ENCODE results near the gene DPY19L1. TPM values are rescaled to one million over a fixed set of nuclear protein-coding genes. Genes with fewer than 3 reads are reported as not detected.
"Not testable (repeated sequence)": the region's sequence is repeated elsewhere in the genome, so short reads cannot be mapped to it uniquely, and the experiment has no call there.

The DPY19L1 gene
- total RNA-seq, 4 donors from 2014 or later = 3.8 to 7.3 (median 5.0) TPM

DNA sequence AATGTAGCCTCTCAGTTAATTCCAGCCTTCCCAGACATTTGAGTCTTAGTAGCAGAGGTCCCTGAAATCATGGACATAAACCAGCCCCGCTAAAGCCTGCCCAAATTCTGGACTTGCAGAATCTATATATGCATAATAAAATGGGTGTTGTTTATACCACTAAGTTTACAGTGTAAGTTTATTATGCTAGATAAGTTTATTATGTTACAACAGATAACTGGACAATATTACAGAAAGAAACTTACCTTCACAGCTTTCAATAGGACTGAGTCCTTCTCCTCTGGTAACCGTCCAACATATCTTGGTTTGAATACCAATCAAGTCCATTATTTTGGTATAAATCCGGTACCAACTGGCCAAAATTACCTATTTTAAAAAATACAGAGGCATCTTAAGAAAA lies 26.2 kb downstream of the DPY19L1 start:
- TF ChIP-seq POLR2A (IDR thresholded peaks at IDR 0.05) = no peak
- TF ChIP-seq, protein P1, sequence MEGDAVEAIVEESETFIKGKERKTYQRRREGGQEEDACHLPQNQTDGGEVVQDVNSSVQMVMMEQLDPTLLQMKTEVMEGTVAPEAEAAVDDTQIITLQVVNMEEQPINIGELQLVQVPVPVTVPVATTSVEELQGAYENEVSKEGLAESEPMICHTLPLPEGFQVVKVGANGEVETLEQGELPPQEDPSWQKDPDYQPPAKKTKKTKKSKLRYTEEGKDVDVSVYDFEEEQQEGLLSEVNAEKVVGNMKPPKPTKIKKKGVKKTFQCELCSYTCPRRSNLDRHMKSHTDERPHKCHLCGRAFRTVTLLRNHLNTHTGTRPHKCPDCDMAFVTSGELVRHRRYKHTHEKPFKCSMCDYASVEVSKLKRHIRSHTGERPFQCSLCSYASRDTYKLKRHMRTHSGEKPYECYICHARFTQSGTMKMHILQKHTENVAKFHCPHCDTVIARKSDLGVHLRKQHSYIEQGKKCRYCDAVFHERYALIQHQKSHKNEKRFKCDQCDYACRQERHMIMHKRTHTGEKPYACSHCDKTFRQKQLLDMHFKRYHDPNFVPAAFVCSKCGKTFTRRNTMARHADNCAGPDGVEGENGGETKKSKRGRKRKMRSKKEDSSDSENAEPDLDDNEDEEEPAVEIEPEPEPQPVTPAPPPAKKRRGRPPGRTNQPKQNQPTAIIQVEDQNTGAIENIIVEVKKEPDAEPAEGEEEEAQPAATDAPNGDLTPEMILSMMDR (IDR thresholded peaks at IDR 0.05) = no peak
- H3K4me3 ChIP-seq (ENCODE audit: low read depth, poor library complexity, severe bottlenecking) = no peak overlapping the region
- 95 to 98% methylated on average over 3 of the region's 3 CpGs for WGBS, 2 donors
- intact Hi-C loops (cut with DNase I; ENCODE audit: low total_unique reads) = no loop called here
- no peak for DNase-seq (ENCODE audit: low spot score in 2 of 2)

DNA sequence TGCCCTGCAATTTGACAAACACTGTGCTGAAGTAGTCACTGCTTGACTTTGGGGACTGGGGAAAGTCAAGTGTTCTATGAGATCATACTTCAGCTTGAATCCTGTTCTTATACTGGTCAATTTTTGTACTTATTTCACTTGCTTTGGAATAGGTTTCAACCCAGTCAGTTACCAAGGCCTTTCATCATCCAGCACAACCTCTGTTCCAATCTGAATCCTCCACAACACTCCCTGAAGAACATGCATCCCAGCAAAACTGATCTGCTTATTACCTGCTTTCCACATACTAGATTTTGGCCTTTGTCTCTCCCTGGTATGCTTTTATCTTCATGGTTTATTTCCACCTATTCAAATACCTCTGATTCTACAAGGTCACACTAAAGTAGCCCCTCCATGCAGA lies 29.5 kb downstream of the DPY19L1 start:
- intact Hi-C loops (cut with DNase I; ENCODE audit: low total_unique reads) = no loop called here
- H3K4me3 ChIP-seq (ENCODE audit: low read depth, poor library complexity, severe bottlenecking) = no peak overlapping the region
- TF ChIP-seq POLR2A (IDR thresholded peaks at IDR 0.05) = no peak
- TF ChIP-seq, protein P1 (IDR thresholded peaks at IDR 0.05) = no peak
- no peak for DNase-seq (ENCODE audit: low spot score in 2 of 2)

DNA sequence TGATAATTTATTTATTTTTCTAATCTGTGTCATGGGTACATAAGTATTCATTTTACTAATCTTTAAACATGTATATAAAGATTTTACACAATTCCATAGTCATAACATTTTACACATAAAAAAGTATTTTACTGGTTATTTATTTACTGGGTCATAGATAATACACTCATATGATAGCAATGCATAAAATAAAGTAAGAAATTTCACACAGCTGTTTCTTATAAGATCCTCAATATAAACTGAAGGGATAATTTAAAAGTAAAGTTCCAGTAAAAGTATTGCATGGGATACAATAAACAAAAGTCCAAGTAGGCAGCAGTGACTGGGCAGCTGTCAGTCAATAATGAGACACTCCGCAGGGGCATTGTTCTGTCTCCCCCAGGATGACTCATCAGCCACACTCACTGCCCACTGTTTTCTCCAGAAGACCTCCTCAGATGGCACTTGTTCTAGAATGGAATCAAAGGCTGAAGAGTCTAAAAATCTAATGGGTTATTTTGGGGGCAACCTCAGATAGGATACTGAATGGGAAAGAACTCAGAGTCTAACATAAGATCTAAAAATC lies 32.7 kb downstream of the DPY19L1 start:
- WGBS, 2 donors = 74 to 94% methylated on average over 1 of the region's 1 CpG
- no peak overlapping the region for H3K4me3 ChIP-seq (ENCODE audit: low read depth, poor library complexity, severe bottlenecking)
- intact Hi-C loops (cut with DNase I; ENCODE audit: low total_unique reads) = no loop called here
- TF ChIP-seq, protein P1 (IDR thresholded peaks at IDR 0.05) = no peak
- no peak for TF ChIP-seq POLR2A (IDR thresholded peaks at IDR 0.05)
- no peak for DNase-seq (ENCODE audit: low spot score in 2 of 2)

DNA sequence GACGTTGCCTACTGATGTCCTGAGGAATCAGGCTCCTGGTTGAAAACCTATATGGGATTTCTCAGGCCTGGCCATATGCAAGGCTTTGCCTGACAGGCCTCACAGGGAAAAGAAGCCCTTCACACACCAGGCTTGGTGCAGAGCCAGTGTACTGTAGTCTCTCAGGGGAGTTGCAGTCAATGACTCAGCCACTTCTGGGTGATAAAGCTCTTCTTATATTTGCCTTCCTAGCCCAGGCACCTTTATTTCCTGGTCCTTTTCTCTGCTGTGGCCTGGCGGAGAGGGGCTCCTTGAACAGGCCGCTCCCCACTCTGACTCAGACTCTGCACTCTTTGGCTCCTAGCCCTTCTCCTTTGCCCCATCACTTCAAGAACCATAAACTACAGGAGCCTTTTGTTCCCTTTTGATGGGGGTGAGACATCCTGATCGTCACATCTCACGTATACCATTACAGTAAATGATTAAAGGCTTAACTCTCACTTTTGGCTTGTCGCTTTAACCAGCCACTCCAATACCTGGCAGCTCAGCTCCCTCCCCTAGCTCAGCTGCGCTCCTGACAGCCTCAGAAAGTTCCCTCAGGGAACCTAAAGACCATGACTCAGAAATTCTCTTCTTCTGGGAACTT lies 33.5 kb downstream of the DPY19L1 start:
- TF ChIP-seq, protein P1 (IDR thresholded peaks at IDR 0.05) = no peak
- no peak for TF ChIP-seq POLR2A (IDR thresholded peaks at IDR 0.05)
- DNase-seq (ENCODE audit: low spot score in 2 of 2) = no peak
- intact Hi-C loops (cut with DNase I; ENCODE audit: low total_unique reads) = no loop called here
- no peak overlapping the region for H3K4me3 ChIP-seq (ENCODE audit: low read depth, poor library complexity, severe bottlenecking)
- 67 to 68% methylated on average over 7 of the region's 7 CpGs for WGBS, 2 donors

DNA sequence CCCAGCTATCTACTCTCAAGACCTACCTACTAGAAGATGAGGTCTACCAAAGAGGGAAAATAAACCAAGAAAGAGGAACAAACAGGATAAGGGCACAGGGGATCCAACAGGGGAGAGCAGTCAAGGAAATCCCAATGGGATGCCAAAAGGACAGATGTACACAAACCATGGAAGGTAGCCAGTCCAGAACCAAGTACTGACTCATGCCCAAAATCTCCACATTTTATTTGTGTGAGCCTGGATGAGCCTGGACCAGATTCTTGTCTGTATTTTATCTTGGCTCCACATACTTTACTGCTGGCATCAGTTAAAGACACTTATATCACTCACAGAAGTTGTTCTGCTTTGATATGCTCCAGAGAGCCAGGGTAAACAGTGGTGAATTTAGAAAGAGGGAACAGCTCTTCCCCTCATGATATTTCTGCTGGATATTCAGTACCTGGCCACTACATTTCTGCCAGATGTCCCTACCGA lies 34.1 kb downstream of the DPY19L1 start:
- DNase-seq (ENCODE audit: low spot score in 2 of 2); H3K4me3 ChIP-seq (ENCODE audit: low read depth, poor library complexity, severe bottlenecking); intact Hi-C loops (cut with DNase I; ENCODE audit: low total_unique reads): not testable (repeated sequence)
- 91 to 95% methylated on average over 1 of the region's 1 CpG for WGBS, 2 donors

DNA sequence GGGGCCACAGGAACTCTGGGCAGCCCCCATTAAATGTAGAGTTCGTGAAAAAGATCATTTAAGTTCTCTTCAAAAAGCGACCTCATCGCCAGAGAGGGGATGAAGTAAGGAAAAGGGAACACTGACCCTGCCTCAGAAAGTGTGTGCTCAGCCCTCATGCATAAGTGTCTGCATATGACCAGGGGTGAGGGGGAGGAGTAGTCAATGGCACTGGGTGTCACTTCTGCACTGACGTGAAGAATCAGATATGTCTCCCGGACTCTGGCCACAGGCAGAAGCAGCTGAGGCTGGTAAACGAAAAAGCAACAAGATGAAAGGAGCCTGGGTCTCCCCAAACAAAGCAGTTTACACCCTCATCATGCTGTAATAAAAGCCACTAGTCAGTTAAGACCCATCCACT lies 39.0 kb downstream of the DPY19L1 start:
- 84 to 89% methylated on average over 6 of the region's 6 CpGs for WGBS, 2 donors
- intact Hi-C loops (cut with DNase I; ENCODE audit: low total_unique reads); H3K4me3 ChIP-seq (ENCODE audit: low read depth, poor library complexity, severe bottlenecking); DNase-seq (ENCODE audit: low spot score in 2 of 2): not testable (repeated sequence)

DNA sequence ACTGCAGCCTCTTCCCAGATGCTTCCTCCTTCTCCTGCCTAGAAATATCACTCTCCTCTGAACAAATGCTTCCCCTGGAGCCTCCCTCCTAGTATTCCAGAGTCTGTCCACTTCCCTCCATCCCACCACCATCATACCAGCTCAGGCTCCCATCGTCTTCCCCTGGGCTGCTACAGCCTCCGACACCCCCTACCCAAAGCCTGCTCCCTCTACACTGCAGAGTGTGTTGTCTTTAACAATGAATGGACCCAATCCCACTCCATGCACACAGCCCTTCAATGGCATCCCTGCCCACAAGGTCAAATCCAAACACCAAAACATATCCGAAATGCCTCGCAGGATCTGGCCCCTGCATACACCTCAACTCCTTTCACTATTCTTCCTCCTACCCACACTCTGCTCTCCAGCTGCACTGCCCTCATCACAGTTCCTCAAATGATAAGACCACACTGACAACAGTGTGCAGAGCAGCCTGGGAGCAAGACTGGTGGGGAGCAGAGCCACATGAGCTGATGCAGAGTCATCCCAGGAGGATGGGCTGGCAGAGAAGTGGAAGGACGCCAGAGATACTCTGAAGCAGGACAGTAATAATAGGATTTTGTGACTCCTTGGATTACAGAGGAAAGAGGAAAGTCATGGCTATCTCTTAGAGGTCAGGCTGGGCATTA lies 40.7 kb downstream of the DPY19L1 start:
- WGBS, 2 donors = 82 to 96% methylated on average over 5 of the region's 5 CpGs
- H3K4me3 ChIP-seq (ENCODE audit: low read depth, poor library complexity, severe bottlenecking); DNase-seq (ENCODE audit: low spot score in 2 of 2); intact Hi-C loops (cut with DNase I; ENCODE audit: low total_unique reads): not testable (repeated sequence)
